Astrocyte (in vitro differentiated cells and primary cell): ENCODE measurements around the gene PNISR. TPM values are rescaled to one million over a fixed set of nuclear protein-coding genes. Genes with fewer than 3 reads are reported as not detected.

ENCODE experiments used
- DNase-seq: peaks from one replicate; pipeline ENCODE4 v3.0.0-alpha.2; 2010; ENCODE audit warnings: low read depth
- FAIRE-seq: peaks from 2 replicates; lab custom pipeline; 2011; peaks lifted over from hg19 to GRCh38; lab: Jason Lieb, UNC
- H2AFZ ChIP-seq: 2 replicates; pipeline ENCODE4 v1.6.0; 2012; ENCODE audit warnings: low read depth, low read length, inconsistent platforms
- H3K27ac ChIP-seq: 2 replicates; pipeline ENCODE4 v1.5.1; 2011; ENCODE audit warnings: low read depth, low read length, inconsistent platforms
- H3K27me3 ChIP-seq: 2 replicates; pipeline ENCODE4 v1.6.0; 2011; ENCODE audit warnings: low read length, inconsistent platforms; ENCODE audit not compliant: insufficient read depth
- H3K36me3 ChIP-seq: 2 replicates; pipeline ENCODE4 v1.5.1; 2011; ENCODE audit warnings: low read length, inconsistent platforms; ENCODE audit not compliant: insufficient read depth
- H3K4me1 ChIP-seq: 2 replicates; pipeline ENCODE4 v1.5.1; 2011; ENCODE audit warnings: low read length, inconsistent platforms; ENCODE audit not compliant: insufficient read depth
- H3K4me2 ChIP-seq: 2 replicates; pipeline ENCODE4 v1.6.0; 2012; ENCODE audit warnings: low read length, inconsistent platforms
- H3K4me3 ChIP-seq: 2 replicates; pipeline ENCODE4 v1.5.1; 2011; ENCODE audit warnings: low read depth, mild to moderate bottlenecking, low read length, inconsistent platforms; ENCODE audit not compliant: insufficient read depth
- H3K79me2 ChIP-seq: 2 replicates; pipeline ENCODE4 v1.6.0; 2012; ENCODE audit warnings: mild to moderate bottlenecking, low read length, inconsistent platforms; ENCODE audit not compliant: insufficient read depth
- H3K9ac ChIP-seq: 2 replicates; pipeline ENCODE4 v1.6.0; 2012; ENCODE audit warnings: mild to moderate bottlenecking, low read length, inconsistent platforms
- H3K9me3 ChIP-seq: 2 replicates; pipeline ENCODE4 v1.5.1; 2012; ENCODE audit warnings: low read depth, mild to moderate bottlenecking, low read length, inconsistent platforms; ENCODE audit not compliant: insufficient read depth
- H4K20me1 ChIP-seq: 2 replicates; pipeline ENCODE4 v1.6.0; 2012; ENCODE audit warnings: low read length, inconsistent platforms; ENCODE audit not compliant: insufficient read depth
- H3K27ac Mint-ChIP-seq: one replicate; pipeline ENCODE4 v1.8.0; 2021; ENCODE audit warnings: mild to moderate bottlenecking, mixed read lengths; ENCODE audit not compliant: unreplicated experiment
- H3K27me3 Mint-ChIP-seq: one replicate; pipeline ENCODE4 v1.8.0; 2021; ENCODE audit warnings: low read depth, mixed read lengths; ENCODE audit not compliant: unreplicated experiment
- H3K36me3 Mint-ChIP-seq: one replicate; pipeline ENCODE4 v1.8.0; 2021; ENCODE audit warnings: low read depth, mixed read lengths; ENCODE audit not compliant: unreplicated experiment
- H3K4me1 Mint-ChIP-seq: one replicate; pipeline ENCODE4 v1.8.0; 2021; ENCODE audit warnings: low read depth, mixed read lengths; ENCODE audit not compliant: unreplicated experiment
- H3K4me3 Mint-ChIP-seq: one replicate; pipeline ENCODE4 v1.8.0; 2021; ENCODE audit warnings: mild to moderate bottlenecking, moderate library complexity, mixed read lengths; ENCODE audit not compliant: unreplicated experiment
- H3K9me3 Mint-ChIP-seq: one replicate; pipeline ENCODE4 v1.8.0; 2021; ENCODE audit warnings: mild to moderate bottlenecking, mixed read lengths; ENCODE audit not compliant: unreplicated experiment
- EZH2 ChIP-seq: IDR thresholded peaks from 2 replicates; pipeline ENCODE4 v1.6.1; 2012; ENCODE audit warnings: mild to moderate bottlenecking, low read length, inconsistent platforms; ENCODE audit not compliant: insufficient read depth
- total RNA-seq: library from RNA; stranded (reverse); gene quantifications from 2 replicates; pipeline ENCODE4 v1.2.1, GENCODE V29; 2021
- TF ChIP-seq, protein P1 (sequence below): IDR thresholded peaks from 2 replicates; pipeline ENCODE4 v1.5.1; 2011; ENCODE audit warnings: low read depth, mild to moderate bottlenecking, inconsistent platforms, low read length, moderate library complexity; ENCODE audit not compliant: insufficient read depth

The PNISR gene
- total RNA-seq, 1 donor from 2014 or later, result 62.2 TPM

DNA sequence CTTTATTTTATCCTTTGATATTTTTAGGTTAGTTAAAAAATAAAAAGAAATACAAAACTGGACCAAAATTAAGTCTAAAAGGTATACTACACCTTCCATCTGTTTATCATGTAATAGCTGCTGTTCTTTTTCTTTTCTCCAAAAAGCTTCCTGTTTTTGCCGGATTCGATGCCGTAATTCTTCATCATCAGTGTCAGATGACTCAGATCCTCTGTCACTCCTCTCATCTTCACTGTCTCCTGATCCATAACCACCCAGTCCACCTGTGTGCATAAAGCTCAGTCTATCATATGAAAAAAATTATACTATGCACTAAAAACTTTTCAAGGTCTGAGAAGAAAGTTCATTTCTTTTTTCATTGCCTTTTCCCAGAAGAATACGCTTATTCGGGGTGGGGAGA lies 22.7 kb downstream of the PNISR start:
- Histone ChIP-seq H3K27ac (no peak overlapping the region), H3K4me3 (no peak overlapping the region), H3K9ac (no peak overlapping the region), H3K4me1 (no peaks in the 10 kb centered on the region), H3K9me3 (no peaks in the 10 kb centered on the region), H2AFZ (no peak overlapping the region), H3K79me2 (no peaks in the 10 kb centered on the region), H3K36me3 (peaks cover 55% of the 10 kb centered on the region), H3K27me3 (no peaks in the 10 kb centered on the region), H3K4me2 (no peak overlapping the region), H4K20me1 (no peaks in the 10 kb centered on the region)
- TF ChIP-seq, protein P1, sequence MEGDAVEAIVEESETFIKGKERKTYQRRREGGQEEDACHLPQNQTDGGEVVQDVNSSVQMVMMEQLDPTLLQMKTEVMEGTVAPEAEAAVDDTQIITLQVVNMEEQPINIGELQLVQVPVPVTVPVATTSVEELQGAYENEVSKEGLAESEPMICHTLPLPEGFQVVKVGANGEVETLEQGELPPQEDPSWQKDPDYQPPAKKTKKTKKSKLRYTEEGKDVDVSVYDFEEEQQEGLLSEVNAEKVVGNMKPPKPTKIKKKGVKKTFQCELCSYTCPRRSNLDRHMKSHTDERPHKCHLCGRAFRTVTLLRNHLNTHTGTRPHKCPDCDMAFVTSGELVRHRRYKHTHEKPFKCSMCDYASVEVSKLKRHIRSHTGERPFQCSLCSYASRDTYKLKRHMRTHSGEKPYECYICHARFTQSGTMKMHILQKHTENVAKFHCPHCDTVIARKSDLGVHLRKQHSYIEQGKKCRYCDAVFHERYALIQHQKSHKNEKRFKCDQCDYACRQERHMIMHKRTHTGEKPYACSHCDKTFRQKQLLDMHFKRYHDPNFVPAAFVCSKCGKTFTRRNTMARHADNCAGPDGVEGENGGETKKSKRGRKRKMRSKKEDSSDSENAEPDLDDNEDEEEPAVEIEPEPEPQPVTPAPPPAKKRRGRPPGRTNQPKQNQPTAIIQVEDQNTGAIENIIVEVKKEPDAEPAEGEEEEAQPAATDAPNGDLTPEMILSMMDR, result no peak
- TF ChIP-seq EZH2, result no peak
- H3K4me1 Mint-ChIP-seq, result no peaks in the 10 kb centered on the region
- FAIRE-seq (no peak), DNase-seq (no peak)
- no peaks in the 10 kb centered on the region for H3K9me3 Mint-ChIP-seq
- H3K27me3 Mint-ChIP-seq, result no peaks in the 10 kb centered on the region
- H3K27ac Mint-ChIP-seq, result no peak overlapping the region
- no peak overlapping the region for H3K4me3 Mint-ChIP-seq
- H3K36me3 Mint-ChIP-seq, result no peaks in the 10 kb centered on the region

DNA sequence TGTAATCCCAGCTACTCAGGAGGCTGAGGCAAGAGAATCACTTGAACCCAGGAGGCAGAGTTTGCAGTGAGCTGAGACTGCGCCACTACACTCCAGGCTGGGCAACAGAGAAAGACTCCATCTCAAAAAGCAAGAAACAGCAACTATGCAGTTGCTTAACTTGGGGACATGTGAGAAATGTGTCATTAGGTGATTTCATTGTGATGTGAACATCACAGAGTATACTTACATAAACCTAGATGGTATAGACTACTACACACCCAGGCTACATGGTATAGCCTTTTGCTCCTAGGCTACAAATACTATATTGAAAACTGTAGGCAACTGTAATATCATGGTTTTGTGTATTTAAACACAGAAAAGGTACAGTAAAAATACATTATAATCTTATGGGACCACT lies 27.8 kb downstream of the PNISR start:
- FAIRE-seq (no peak), DNase-seq (no peak)
- peak overlapping the region; percentile 41 for H3K27ac Mint-ChIP-seq
- no peak overlapping the region for H3K4me2 ChIP-seq
- no peak overlapping the region for H3K27ac ChIP-seq
- no peak overlapping the region for H3K9ac ChIP-seq
- TF ChIP-seq, protein P1, result no peak
- no peak for TF ChIP-seq EZH2
- H3K79me2 ChIP-seq, result no peaks in the 10 kb centered on the region
- no peaks in the 10 kb centered on the region for H3K27me3 ChIP-seq
- H3K4me3 Mint-ChIP-seq, result no peak overlapping the region
- H3K4me3 ChIP-seq, result no peak overlapping the region
- H2AFZ ChIP-seq, result no peak overlapping the region
- H3K27me3 Mint-ChIP-seq, result no peaks in the 10 kb centered on the region
- no peaks in the 10 kb centered on the region for H3K36me3 Mint-ChIP-seq
- H3K4me1 Mint-ChIP-seq, result peaks cover 4% of the 10 kb centered on the region
- H3K9me3 ChIP-seq, result no peaks in the 10 kb centered on the region
- no peaks in the 10 kb centered on the region for H4K20me1 ChIP-seq
- no peaks in the 10 kb centered on the region for H3K4me1 ChIP-seq
- H3K9me3 Mint-ChIP-seq, result no peaks in the 10 kb centered on the region
- peaks cover 19% of the 10 kb centered on the region for H3K36me3 ChIP-seq

GRCh38 chr6:99393698-99394531 lies 31.2 kb downstream of the PNISR start, which contains the start of gene COQ3:
Gene COQ3 (minus strand): TSS chr6:99394195. CDS start chr6:99394179, 16 bp downstream.
- no peaks in the 10 kb centered on the region for H3K9me3 ChIP-seq
- Mint-ChIP-seq H3K4me3 (peak within 1 kb of the TSS; percentile 95), H3K27ac (peak within 1 kb of the TSS; percentile 97), H3K9me3 (no peaks in the 10 kb centered on the region), H3K36me3 (no peaks in the 10 kb centered on the region), H3K4me1 (peaks cover 4% of the 10 kb centered on the region), H3K27me3 (no peaks in the 10 kb centered on the region)
- FAIRE-seq, result no peak
- peak within 1 kb of the TSS; percentile 92 for H3K9ac ChIP-seq
- H4K20me1 ChIP-seq, result no peaks in the 10 kb centered on the region
- H3K4me2 ChIP-seq, result peak within 1 kb of the TSS; percentile 89
- peaks cover 3% of the 10 kb centered on the region for H3K36me3 ChIP-seq
- H3K4me1 ChIP-seq, result no peaks in the 10 kb centered on the region
- H3K27ac ChIP-seq, result peak within 1 kb of the TSS; percentile 90
- peak; percentile 64 for DNase-seq
- H3K27me3 ChIP-seq, result no peaks in the 10 kb centered on the region
- no peaks in the 10 kb centered on the region for H3K79me2 ChIP-seq
- H2AFZ ChIP-seq, result peak within 1 kb of the TSS; percentile 87
- TF ChIP-seq EZH2, result no peak
- TF ChIP-seq, protein P1, result no peak
- H3K4me3 ChIP-seq, result peak within 1 kb of the TSS; percentile 80
